Endodermal cell (in vitro differentiated cells): ENCODE measurements around the gene FAM168B. TPM values are rescaled to one million over a fixed set of nuclear protein-coding genes. Genes with fewer than 3 reads are reported as not detected.
"Not testable (repeated sequence)": the region's sequence is repeated elsewhere in the genome, so short reads cannot be mapped to it uniquely, and the experiment has no call there.

Experiments used
- DNase-seq: peaks from one replicate; pipeline ENCODE4 v3.0.0-alpha.2; 2017
- H3K27ac ChIP-seq: 2 replicates; pipeline ENCODE4 v1.5.1; 2013; ENCODE audit warnings: mild to moderate bottlenecking, low read depth, low read length, moderate library complexity
- H3K27me3 ChIP-seq: 2 replicates; pipeline ENCODE4 v1.6.1; 2013; ENCODE audit warnings: mild to moderate bottlenecking, low read length, moderate library complexity; ENCODE audit not compliant: insufficient read depth, control insufficient read depth, poor library complexity, severe bottlenecking
- H3K36me3 ChIP-seq: 2 replicates; pipeline ENCODE4 v1.7.0; 2013; ENCODE audit warnings: mild to moderate bottlenecking, low read length, moderate library complexity; ENCODE audit not compliant: control insufficient read depth, insufficient read depth
- H3K4me1 ChIP-seq: one replicate; pipeline ENCODE4 v1.7.0; 2013; ENCODE audit warnings: low read length; ENCODE audit not compliant: control insufficient read depth, insufficient read depth
- H3K4me3 ChIP-seq: 2 replicates; pipeline ENCODE4 v1.5.1; 2013; ENCODE audit warnings: mild to moderate bottlenecking, low read length, moderate library complexity
- H3K9ac ChIP-seq: 2 replicates; pipeline ENCODE4 v1.6.1; 2013; ENCODE audit warnings: mild to moderate bottlenecking, low read length, moderate library complexity; ENCODE audit not compliant: poor library complexity, severe bottlenecking; ENCODE audit errors: extremely low read depth
- H3K9me3 ChIP-seq: 2 replicates; pipeline ENCODE4 v1.6.1; 2013; ENCODE audit warnings: mild to moderate bottlenecking, low read length, moderate library complexity; ENCODE audit not compliant: control insufficient read depth
- H3K27ac Mint-ChIP-seq: 2 replicates; pipeline ENCODE4 v1.8.0; 2020; ENCODE audit warnings: mixed read lengths
- H3K27me3 Mint-ChIP-seq: 2 replicates; pipeline ENCODE4 v1.8.0; 2021; ENCODE audit warnings: mild to moderate bottlenecking, mixed read lengths; ENCODE audit not compliant: insufficient read depth
- H3K36me3 Mint-ChIP-seq: 2 replicates; pipeline ENCODE4 v1.8.0; 2020; ENCODE audit warnings: low read depth, mixed read lengths
- H3K4me1 Mint-ChIP-seq: 2 replicates; pipeline ENCODE4 v1.8.0; 2020; ENCODE audit warnings: mixed read lengths
- H3K4me3 Mint-ChIP-seq: 2 replicates; pipeline ENCODE4 v1.8.0; 2020; ENCODE audit warnings: mild to moderate bottlenecking, moderate library complexity, mixed read lengths
- H3K9me3 Mint-ChIP-seq: 2 replicates; pipeline ENCODE4 v1.8.0; 2020; ENCODE audit warnings: mild to moderate bottlenecking, mixed read lengths
- WGBS, 2 experiments: methylation state at CpG; one replicate each; pipeline versions ENCODE4 v1.1.5 to v1.1.7; 2013; ENCODE audit warnings: missing lambda C conversion rate in 2 of 2, mixed read lengths in 1 of 2; ENCODE audit not compliant: insufficient coverage in 1 of 2, insufficient read length in 1 of 2; 5-methylcytosine and 5-hydroxymethylcytosine counted together
- total RNA-seq, 2 donors: library from RNA; stranded (reverse); fragmentation: NEBNext Ultra II Directional in 1 of 2; extraction: Animal tissue kit (Norgen Biotek cat#: 25700) in 1 of 2; gene quantifications; 2 replicates in 1 of 2; 3 replicates in 1 of 2; pipeline ENCODE4 v1.2.1, GENCODE V29; 2021
- TF ChIP-seq, protein P1 (sequence below): fragments of 200-600 bp; sonication (generic); conservative IDR thresholded peaks from 2 replicates; pipeline ENCODE4 v1.5.0; 2021; ENCODE audit warnings: antibody characterized with exemption, mild to moderate bottlenecking

FAM168B gene
- total RNA-seq, 2 donors from 2014 or later, result 77.5 to 77.6 TPM

DNA sequence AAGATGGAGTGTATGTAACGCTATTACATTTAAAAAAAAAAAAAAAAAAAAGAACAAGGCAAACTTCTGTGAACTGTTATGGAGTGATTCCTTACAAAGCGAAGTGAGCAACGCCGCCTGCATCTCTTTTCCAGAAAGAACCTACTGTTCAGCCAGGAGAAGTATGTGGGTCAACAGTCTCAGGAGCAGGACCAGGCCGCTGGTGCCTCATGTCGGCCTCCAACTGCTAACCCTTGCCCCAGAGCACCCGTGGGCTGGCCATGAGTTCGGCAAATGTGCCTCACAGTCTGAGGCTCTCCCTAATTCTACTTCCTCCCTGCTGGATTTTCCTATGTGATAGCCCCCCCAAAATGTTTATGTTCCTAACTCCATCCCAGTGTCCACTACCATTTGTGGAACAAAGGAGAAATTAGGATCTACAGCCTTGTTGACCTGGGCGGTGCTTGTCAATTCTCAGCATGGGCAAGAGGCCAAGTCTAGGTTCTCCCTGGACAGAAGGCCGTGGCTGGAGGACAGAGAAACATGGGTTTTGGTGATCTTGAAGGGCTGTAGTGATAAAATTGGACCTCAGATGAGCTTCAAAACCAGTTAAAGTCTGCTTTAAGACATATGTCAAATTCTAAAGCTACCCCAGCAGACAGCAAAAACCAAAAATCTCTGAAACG, 15.9 kb downstream of the FAM168B start:
- H3K27me3 ChIP-seq, result no peaks in the 10 kb centered on the region
- Mint-ChIP-seq H3K36me3 (peaks cover 84% of the 10 kb centered on the region), H3K27ac (peak overlapping the region; percentile 87), H3K4me3 (no peak overlapping the region), H3K9me3 (no peaks in the 10 kb centered on the region), H3K27me3 (no peaks in the 10 kb centered on the region), H3K4me1 (peaks cover 44% of the 10 kb centered on the region)
- H3K36me3 ChIP-seq, result peaks cover 89% of the 10 kb centered on the region
- DNase-seq, result no peak
- peaks cover 7% of the 10 kb centered on the region for H3K4me1 ChIP-seq
- no peaks in the 10 kb centered on the region for H3K9me3 ChIP-seq
- no peak overlapping the region for H3K27ac ChIP-seq
- H3K4me3 ChIP-seq, result no peak overlapping the region
- no peak overlapping the region for H3K9ac ChIP-seq
- TF ChIP-seq, protein P1, sequence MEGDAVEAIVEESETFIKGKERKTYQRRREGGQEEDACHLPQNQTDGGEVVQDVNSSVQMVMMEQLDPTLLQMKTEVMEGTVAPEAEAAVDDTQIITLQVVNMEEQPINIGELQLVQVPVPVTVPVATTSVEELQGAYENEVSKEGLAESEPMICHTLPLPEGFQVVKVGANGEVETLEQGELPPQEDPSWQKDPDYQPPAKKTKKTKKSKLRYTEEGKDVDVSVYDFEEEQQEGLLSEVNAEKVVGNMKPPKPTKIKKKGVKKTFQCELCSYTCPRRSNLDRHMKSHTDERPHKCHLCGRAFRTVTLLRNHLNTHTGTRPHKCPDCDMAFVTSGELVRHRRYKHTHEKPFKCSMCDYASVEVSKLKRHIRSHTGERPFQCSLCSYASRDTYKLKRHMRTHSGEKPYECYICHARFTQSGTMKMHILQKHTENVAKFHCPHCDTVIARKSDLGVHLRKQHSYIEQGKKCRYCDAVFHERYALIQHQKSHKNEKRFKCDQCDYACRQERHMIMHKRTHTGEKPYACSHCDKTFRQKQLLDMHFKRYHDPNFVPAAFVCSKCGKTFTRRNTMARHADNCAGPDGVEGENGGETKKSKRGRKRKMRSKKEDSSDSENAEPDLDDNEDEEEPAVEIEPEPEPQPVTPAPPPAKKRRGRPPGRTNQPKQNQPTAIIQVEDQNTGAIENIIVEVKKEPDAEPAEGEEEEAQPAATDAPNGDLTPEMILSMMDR, result no peak
- 93 to 98% methylated on average over 10 to 11 of the region's 11 CpGs for WGBS, 2 experiments

- TF ChIP-seq, protein P1, result no peak
- Histone ChIP-seq H3K36me3 (peaks cover 87% of the 10 kb centered on the region), H3K27me3 (no peaks in the 10 kb centered on the region), H3K4me3 (no peak overlapping the region), H3K9ac (no peak overlapping the region), H3K4me1 (peaks cover 7% of the 10 kb centered on the region), H3K27ac (no peak overlapping the region), H3K9me3 (no peaks in the 10 kb centered on the region)
- no peak overlapping the region for H3K4me3 Mint-ChIP-seq
- no peaks in the 10 kb centered on the region for H3K27me3 Mint-ChIP-seq
- peak; percentile 67 for DNase-seq
- peaks cover 83% of the 10 kb centered on the region for H3K36me3 Mint-ChIP-seq
- 59 to 68% methylated on average over 3 to 5 of the region's 5 CpGs for WGBS, 2 experiments
- peak overlapping the region; percentile 87 for H3K27ac Mint-ChIP-seq
- no peaks in the 10 kb centered on the region for H3K9me3 Mint-ChIP-seq
- H3K4me1 Mint-ChIP-seq, result peaks cover 38% of the 10 kb centered on the region
These were observed 16.6 kb downstream of the FAM168B start for GRCh38 chr2:131076707-131077106.

DNA sequence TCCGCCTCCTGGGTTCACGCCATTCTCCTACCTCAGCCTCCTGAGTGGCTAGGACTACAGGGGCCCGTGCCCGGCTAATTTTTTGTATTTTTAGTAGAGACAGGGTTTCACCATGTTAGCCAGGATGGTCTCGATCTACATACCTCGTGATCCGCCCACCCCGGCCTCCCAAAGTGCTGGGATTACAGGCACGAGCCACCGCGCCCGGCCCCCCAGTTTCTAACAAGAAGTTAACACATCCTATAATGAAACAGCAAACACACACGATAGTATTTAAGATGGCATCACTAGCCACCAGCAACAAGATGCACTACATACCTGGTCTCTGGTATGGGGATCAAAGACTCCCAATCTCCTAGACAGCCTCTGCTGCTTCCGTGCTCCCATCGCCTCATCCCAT, 17.7 kb downstream of the FAM168B start:
- not testable (repeated sequence) for H3K9me3 Mint-ChIP-seq, H3K4me3 ChIP-seq, H3K27me3 Mint-ChIP-seq

GRCh38 chr2:131068172-131068571, 25.1 kb downstream of the FAM168B start:
- not testable (repeated sequence) for H3K27me3 Mint-ChIP-seq, H3K4me3 Mint-ChIP-seq, H3K4me3 ChIP-seq, H3K9ac ChIP-seq, H3K27me3 ChIP-seq, H3K9me3 Mint-ChIP-seq, H3K9me3 ChIP-seq, H3K4me1 ChIP-seq, DNase-seq, H3K27ac ChIP-seq
- H3K36me3 Mint-ChIP-seq, result peaks cover 73% of the 10 kb centered on the region
- 88 to 94% methylated on average over 4 to 6 of the region's 6 CpGs for WGBS, 2 experiments
- peaks cover 86% of the 10 kb centered on the region for H3K36me3 ChIP-seq
- peaks cover 13% of the 10 kb centered on the region for H3K4me1 Mint-ChIP-seq
- H3K27ac Mint-ChIP-seq, result peak overlapping the region; percentile 28

More for the DNA sequence above, 17.7 kb downstream of the FAM168B start:
- H3K4me3 Mint-ChIP-seq, result peak overlapping the region; percentile 7
- H3K9ac ChIP-seq, DNase-seq, H3K9me3 ChIP-seq, H3K4me1 ChIP-seq, H3K27me3 ChIP-seq, H3K27ac ChIP-seq: not testable (repeated sequence)
- 91 to 97% methylated on average over 10 to 15 of the region's 15 CpGs for WGBS, 2 experiments
- peaks cover 88% of the 10 kb centered on the region for H3K36me3 ChIP-seq
- peaks cover 35% of the 10 kb centered on the region for H3K4me1 Mint-ChIP-seq
- H3K27ac Mint-ChIP-seq, result peak overlapping the region; percentile 87
- peaks cover 84% of the 10 kb centered on the region for H3K36me3 Mint-ChIP-seq
